SJSA1 (cell line): ENCODE results near the gene JAK1. TPM values are rescaled to one million over a fixed set of nuclear protein-coding genes. Genes with fewer than 3 reads are reported as not detected.
"Not testable (repeated sequence)": the region's sequence is repeated elsewhere in the genome, so short reads cannot be mapped to it uniquely, and the experiment has no call there.

ENCODE experiments used
- DNase-seq, 2 experiments: peaks; one replicate each; pipeline ENCODE4 v3.0.0-alpha.2; 2015 to 2020; ENCODE audit warnings: low spot score in 2 of 2, low read depth in 1 of 2
- H3K27ac ChIP-seq: fragments of 250-450 bp; sonication (Bioruptor Pico); 2 replicates; pipeline ENCODE4 v1.5.1; 2020; ENCODE audit warnings: mild to moderate bottlenecking, moderate library complexity
- H3K27me3 ChIP-seq: fragments of 250-450 bp; sonication (Bioruptor Pico); replicated peaks from 2 replicates; pipeline ENCODE4 v1.5.1; 2020; ENCODE audit warnings: mild to moderate bottlenecking, moderate library complexity
- H3K36me3 ChIP-seq: fragments of 250-450 bp; sonication (Bioruptor Pico); 2 replicates; pipeline ENCODE4 v1.5.1; 2020; ENCODE audit warnings: mild to moderate bottlenecking
- H3K4me1 ChIP-seq: fragments of 250-450 bp; sonication (Bioruptor Pico); replicated peaks from 2 replicates; pipeline ENCODE4 v1.6.1; 2021; ENCODE audit warnings: mild to moderate bottlenecking
- H3K4me3 ChIP-seq: fragments of 250-450 bp; sonication (Bioruptor Pico); 2 replicates; pipeline ENCODE4 v1.5.1; 2020; ENCODE audit warnings: mild to moderate bottlenecking
- H3K9me3 ChIP-seq: fragments of 250-450 bp; sonication (Bioruptor Pico); replicated peaks from 2 replicates; pipeline ENCODE4 v1.5.1; 2020; ENCODE audit warnings: mild to moderate bottlenecking
- total RNA-seq: library from RNA; depleted of rRNA; stranded (reverse); fragments of >200 nt; shearing (Covaris generic); gene quantifications from 2 replicates; pipeline ENCODE4 v1.2.3, GENCODE V29; 2014

JAK1 gene
- total RNA-seq, 1 experiment from 2014 or later, result 99.7 TPM

- Histone ChIP-seq H3K9me3 (0 out of 2 replicates have a peak, but pooled peaks cover 3% of the 10 kb centered on the region), H3K27ac (no peak overlapping the region), H3K4me3 (no peak overlapping the region), H3K4me1 (no peaks in the 10 kb centered on the region), H3K36me3 (no peaks in the 10 kb centered on the region), H3K27me3 (peaks cover 4% of the 10 kb centered on the region; the same call in 1 of the 2 replicates)
- DNase-seq, result peak in 1 of 2 experiments; percentile 51
Measured at GRCh38 chr1:64823691-64824476, 142.5 kb downstream of the JAK1 start.

- Histone ChIP-seq H3K4me3 (no peak overlapping the region), H3K27ac (no peak overlapping the region), H3K4me1 (no peaks in the 10 kb centered on the region), H3K27me3 (peaks cover 4% of the 10 kb centered on the region; the same call in 1 of the 2 replicates), H3K36me3 (no peaks in the 10 kb centered on the region), H3K9me3 (0 out of 2 replicates have a peak, but pooled peaks cover 3% of the 10 kb centered on the region)
- DNase-seq, result no peak
Measured at GRCh38 chr1:64822621-64823020, 143.7 kb downstream of the JAK1 start.

DNA sequence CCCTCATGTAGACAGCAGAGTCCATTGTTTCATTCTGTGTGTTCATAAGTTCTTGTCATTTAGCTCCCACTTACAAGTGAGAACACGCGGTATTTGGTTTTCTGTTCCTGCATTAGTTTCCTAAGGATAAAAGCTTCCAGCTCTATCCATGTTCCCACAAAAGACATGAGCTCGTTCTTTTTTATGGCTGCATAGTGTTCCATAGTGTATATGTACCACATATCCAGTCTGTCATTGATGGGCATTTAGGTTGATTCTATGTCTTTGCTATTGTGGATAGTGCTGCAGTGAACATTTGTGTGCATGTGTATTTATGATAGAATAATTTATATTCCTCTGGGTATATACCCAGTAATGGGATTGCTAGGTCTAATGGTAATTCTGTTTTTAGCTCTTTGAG, 145.8 kb downstream of the JAK1 start:
- not testable (repeated sequence) for H3K27ac ChIP-seq, H3K36me3 ChIP-seq, H3K4me3 ChIP-seq, H3K9me3 ChIP-seq, DNase-seq, H3K4me1 ChIP-seq, H3K27me3 ChIP-seq

DNA sequence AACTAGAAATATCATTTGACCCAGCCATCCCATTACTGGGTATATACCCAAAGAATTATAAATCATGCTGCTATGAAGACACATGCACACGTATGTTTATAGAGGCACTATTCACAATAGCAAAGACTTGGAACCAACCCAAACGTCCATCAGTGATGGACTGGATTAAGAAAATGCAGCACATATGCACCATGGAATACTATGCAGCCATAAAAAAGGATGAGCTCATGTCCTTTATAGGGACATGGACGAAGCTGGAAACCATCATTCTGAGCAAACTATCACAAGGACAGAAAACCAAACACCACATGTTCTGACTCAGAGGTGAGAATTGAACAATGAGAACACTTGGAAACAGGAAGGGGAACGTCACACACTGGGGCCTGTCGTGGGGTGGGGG, 149.0 kb downstream of the JAK1 start:
- not testable (repeated sequence) for H3K27ac ChIP-seq, H3K4me1 ChIP-seq, H3K27me3 ChIP-seq, H3K36me3 ChIP-seq, DNase-seq, H3K9me3 ChIP-seq, H3K4me3 ChIP-seq

- no peak for DNase-seq
- Histone ChIP-seq H3K36me3 (no peaks in the 10 kb centered on the region), H3K27ac (no peak overlapping the region), H3K4me3 (no peak overlapping the region), H3K27me3 (no peaks in the 10 kb centered on the region; the same call in 1 of the 2 replicates), H3K9me3 (no peaks in the 10 kb centered on the region), H3K4me1 (no peaks in the 10 kb centered on the region)
Measured at GRCh38 chr1:64814427-64814826, 151.9 kb downstream of the JAK1 start.

GRCh38 chr1:64811131-64811530, 155.2 kb downstream of the JAK1 start:
- Histone ChIP-seq H3K27me3 (no peaks in the 10 kb centered on the region; the same call in none of the 2 replicates), H3K27ac (no peak overlapping the region), H3K4me3 (no peak overlapping the region), H3K36me3 (no peaks in the 10 kb centered on the region), H3K4me1 (no peaks in the 10 kb centered on the region), H3K9me3 (no peaks in the 10 kb centered on the region)
- no peak for DNase-seq

DNA sequence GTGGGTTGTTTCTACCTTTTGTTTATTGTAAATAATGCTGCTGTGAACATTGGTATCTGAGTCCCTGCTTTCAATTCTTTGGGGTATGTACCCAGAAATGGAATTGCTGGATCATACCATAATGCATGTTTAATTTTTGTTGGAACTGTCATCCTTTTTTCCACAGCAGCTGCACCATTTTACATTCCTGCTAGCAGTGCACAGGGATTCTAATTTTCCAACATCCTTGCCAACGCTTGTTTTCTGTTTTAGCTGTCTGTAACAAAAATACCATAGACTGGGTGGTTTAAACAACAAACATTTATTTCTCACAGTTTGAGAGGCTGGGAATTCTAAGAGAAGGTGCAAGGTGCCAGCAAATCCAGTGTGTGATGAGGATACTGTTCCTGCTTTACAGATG, 156.3 kb downstream of the JAK1 start:
- no peaks in the 10 kb centered on the region for H3K4me1 ChIP-seq
- H3K9me3 ChIP-seq, result no peaks in the 10 kb centered on the region
- DNase-seq, result no peak
- no peak overlapping the region for H3K4me3 ChIP-seq
- no peak overlapping the region for H3K27ac ChIP-seq
- H3K36me3 ChIP-seq, result no peaks in the 10 kb centered on the region
- no peaks in the 10 kb centered on the region; the same call in none of the 2 replicates for H3K27me3 ChIP-seq

GRCh38 chr1:64809309-64809708, 157.0 kb downstream of the JAK1 start:
- Histone ChIP-seq H3K27me3 (no peaks in the 10 kb centered on the region; the same call in none of the 2 replicates), H3K9me3 (no peaks in the 10 kb centered on the region), H3K4me1 (no peaks in the 10 kb centered on the region), H3K4me3 (no peak overlapping the region), H3K27ac (no peak overlapping the region), H3K36me3 (no peaks in the 10 kb centered on the region)
- no peak for DNase-seq

GRCh38 chr1:64801851-64802523, 164.4 kb downstream of the JAK1 start:
- Histone ChIP-seq H3K36me3 (no peaks in the 10 kb centered on the region), H3K27ac (no peak overlapping the region), H3K27me3 (no peaks in the 10 kb centered on the region; the same call in 1 of the 2 replicates), H3K9me3 (no peaks in the 10 kb centered on the region), H3K4me3 (no peak overlapping the region), H3K4me1 (no peaks in the 10 kb centered on the region)
- DNase-seq, result no peak

- Histone ChIP-seq H3K4me3 (no peak overlapping the region), H3K36me3 (no peaks in the 10 kb centered on the region), H3K9me3 (no peaks in the 10 kb centered on the region), H3K4me1 (no peaks in the 10 kb centered on the region), H3K27me3 (no peaks in the 10 kb centered on the region), H3K27ac (no peak overlapping the region)
- no peak for DNase-seq
Measured at GRCh38 chr1:64798872-64799271, 167.5 kb downstream of the JAK1 start.

GRCh38 chr1:64790832-64791487, 175.4 kb downstream of the JAK1 start:
- Histone ChIP-seq H3K27me3 (no peaks in the 10 kb centered on the region), H3K4me3 (no peak overlapping the region), H3K27ac (no peak overlapping the region), H3K4me1 (no peaks in the 10 kb centered on the region), H3K9me3 (0 out of 2 replicates have a peak, but pooled peaks cover 3% of the 10 kb centered on the region), H3K36me3 (no peaks in the 10 kb centered on the region)
- DNase-seq, result no peak
